ENCODE measurements around the gene GABRR2.
"Not testable (repeated sequence)": the region's sequence is repeated elsewhere in the genome, so short reads cannot be mapped to it uniquely, and the experiment has no call there.

Gene GABRR2

GRCh38 chr6:89255417-89255816 is 59.7 kb downstream of the GABRR2 start:
- DNase-seq: no peak

- DNase-seq: no peak
These were observed 60.5 kb downstream of the GABRR2 start for GRCh38 chr6:89254569-89254968.

GRCh38 chr6:89252907-89253306 is 62.2 kb downstream of the GABRR2 start:
- no peak for DNase-seq

- DNase-seq: no peak
These were observed 63.1 kb downstream of the GABRR2 start for GRCh38 chr6:89251976-89252375.

- no peak for DNase-seq
These were observed 63.9 kb downstream of the GABRR2 start for GRCh38 chr6:89251170-89251569.

GRCh38 chr6:89250239-89250638 is 64.9 kb downstream of the GABRR2 start:
- no peak for DNase-seq

GRCh38 chr6:89244241-89244985 is 70.7 kb downstream of the GABRR2 start:
- DNase-seq: no peak

- DNase-seq: no peak
These were observed 71.8 kb downstream of the GABRR2 start for GRCh38 chr6:89243331-89243629.

GRCh38 chr6:89242574-89243330 is 72.3 kb downstream of the GABRR2 start:
- peak; percentile 30 for DNase-seq

GRCh38 chr6:89239338-89239737 is 75.8 kb downstream of the GABRR2 start:
- no peak for DNase-seq

- no peak for DNase-seq
These were observed 77.9 kb downstream of the GABRR2 start for GRCh38 chr6:89237158-89237557.

- DNase-seq: not testable (repeated sequence)
These were observed 81.5 kb downstream of the GABRR2 start for GRCh38 chr6:89233605-89234004.

GRCh38 chr6:89222712-89223039 is 92.4 kb downstream of the GABRR2 start:
- DNase-seq: no peak

GRCh38 chr6:89221971-89222711 is 93.0 kb downstream of the GABRR2 start:
- DNase-seq: no peak

- peak; percentile 31 for DNase-seq
These were observed 94.0 kb downstream of the GABRR2 start for GRCh38 chr6:89221129-89221528.

GRCh38 chr6:89217299-89217910 is 97.7 kb downstream of the GABRR2 start, which contains the start of gene GABRR1:
GABRR1 (minus strand) TSS chr6:89217358; CDS start chr6:89217322, 36 bp downstream.
- DNase-seq: no peak

- peak; percentile 47 for DNase-seq
These were observed 98.7 kb downstream of the GABRR2 start for GRCh38 chr6:89216411-89216810.

GRCh38 chr6:89215391-89215790 is 99.7 kb downstream of the GABRR2 start:
- DNase-seq: peak; percentile 19

GRCh38 chr6:89214197-89214596 is 100.9 kb downstream of the GABRR2 start:
- DNase-seq: no peak

GRCh38 chr6:89212472-89212871 is 102.6 kb downstream of the GABRR2 start:
- DNase-seq: no peak

GRCh38 chr6:89209457-89209856 is 105.6 kb downstream of the GABRR2 start:
- DNase-seq: no peak

GRCh38 chr6:89208551-89208950 is 106.5 kb downstream of the GABRR2 start:
- no peak for DNase-seq
